IPS DF 19.7 (cell line): ENCODE data around the gene HECW1.

ENCODE experiments used
- DNase-seq: peaks from one replicate; pipeline ENCODE4 v3.0.0-alpha.2; 2013; ENCODE audit warnings: low read depth, low spot score

The HECW1 gene

DNA sequence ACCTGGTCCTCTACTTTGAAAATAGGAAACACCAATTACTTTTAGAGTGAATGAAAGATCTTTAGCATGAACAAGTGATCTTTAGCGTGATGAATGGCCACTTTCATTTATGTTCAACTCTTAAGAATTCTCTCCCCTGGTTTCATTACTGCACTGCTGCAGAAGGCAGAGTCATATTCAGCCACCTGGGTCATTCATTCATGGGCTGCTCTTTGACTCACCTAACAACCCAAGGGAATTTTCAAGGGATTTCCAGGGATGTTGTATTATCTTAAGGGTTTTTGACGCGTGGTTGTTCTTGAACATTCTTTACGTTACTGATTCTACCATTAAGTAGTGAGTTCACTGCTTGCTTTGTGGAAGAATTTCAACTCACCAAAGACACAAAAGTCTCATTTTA is 383.1 kb downstream of the HECW1 start:
- DNase-seq = no peak

DNA sequence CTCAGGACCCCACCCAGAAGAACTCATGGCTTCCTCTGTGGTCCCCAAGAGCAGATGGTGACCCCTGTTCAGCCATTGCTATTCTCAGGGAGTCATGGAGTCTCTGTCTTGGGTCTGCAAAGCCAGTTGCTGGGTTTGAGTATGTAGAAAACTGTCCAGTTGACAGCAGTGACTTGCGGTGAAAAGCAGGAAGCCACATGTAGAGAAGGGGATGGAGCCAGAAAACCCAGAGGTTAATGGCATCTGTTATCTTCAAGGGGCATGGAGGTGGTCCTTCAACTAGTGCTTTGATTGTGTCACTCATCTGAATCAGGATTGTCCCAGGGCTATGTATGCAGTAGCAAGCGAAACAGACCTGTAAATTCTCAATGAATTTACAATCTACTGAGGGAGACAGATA is 384.1 kb downstream of the HECW1 start:
- DNase-seq = no peak

DNA sequence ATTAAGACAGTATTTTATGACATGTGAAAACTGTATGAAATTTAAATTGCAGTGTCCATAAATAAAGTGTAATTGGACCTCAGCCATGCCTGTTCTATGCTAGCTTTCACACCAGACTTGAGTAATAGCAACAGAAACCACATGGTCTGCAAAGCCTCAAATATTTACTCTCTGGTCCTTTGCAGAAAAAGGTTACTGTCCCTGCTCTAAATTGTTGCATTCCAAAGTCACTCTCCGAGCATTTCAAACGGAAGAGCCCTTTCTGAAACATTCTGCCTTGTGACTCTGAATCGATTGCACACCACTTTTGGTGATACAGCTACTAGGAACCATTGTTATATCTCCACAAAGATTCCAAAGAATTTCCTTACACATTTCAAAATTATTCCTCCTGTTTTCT is 389.4 kb downstream of the HECW1 start:
- no peak for DNase-seq

DNA sequence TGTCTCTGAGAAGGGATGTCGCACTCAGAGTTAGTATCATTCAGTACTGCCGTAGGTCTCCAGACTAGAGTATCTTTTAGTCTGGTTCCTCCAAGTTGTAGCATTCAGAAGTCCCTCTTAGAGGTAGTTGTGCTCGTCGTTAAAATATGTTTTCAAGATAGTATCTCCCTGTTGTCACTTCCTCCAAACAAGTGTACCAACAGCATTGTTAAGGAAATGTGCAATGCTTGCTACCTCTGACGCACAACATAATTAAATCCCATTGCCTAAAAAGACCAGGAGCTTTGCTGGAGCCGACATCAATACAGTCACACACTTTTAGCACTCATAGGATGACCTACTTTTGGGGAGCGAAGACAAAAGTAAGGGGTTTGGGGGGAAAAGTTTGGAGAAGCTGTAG is 390.5 kb downstream of the HECW1 start:
- no peak for DNase-seq

DNA sequence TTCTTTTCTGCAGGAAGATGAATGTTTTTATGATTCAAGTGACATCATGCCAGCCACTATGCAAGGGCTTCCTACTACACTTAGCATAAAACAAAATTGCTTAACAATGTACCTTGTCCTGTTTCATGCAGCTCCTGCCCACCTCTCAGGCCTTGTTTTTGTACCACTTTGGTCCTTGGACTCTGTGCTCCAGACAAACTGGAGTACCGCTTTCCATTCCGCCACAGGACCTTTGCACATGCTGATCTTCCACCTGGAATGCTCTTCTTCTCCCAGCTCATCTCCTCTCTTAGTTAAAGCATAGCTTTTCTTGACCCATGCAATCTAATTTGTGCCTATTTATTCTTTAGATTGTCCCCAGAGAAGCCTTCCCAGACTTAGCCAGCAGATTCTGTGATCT is 393.0 kb downstream of the HECW1 start:
- no peak for DNase-seq

DNA sequence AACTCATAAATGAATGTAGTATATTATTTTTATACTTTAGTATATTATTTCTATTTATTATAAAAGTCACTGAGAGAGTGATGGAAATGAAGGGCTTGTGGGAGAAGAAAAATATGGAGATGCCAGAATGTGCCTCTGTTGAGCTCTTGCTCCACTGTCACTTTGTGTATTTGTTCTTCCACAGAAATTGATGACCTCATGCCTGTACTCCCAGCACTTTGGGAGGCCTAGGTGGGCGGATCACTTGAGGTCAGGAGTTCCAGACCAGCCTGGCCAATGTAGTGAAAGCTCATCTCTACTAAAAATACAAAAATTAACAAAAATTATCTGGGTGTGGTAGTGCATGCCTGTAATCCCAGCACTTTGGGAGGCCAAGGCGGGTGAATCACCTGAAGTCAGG is 394.0 kb downstream of the HECW1 start:
- no peak for DNase-seq

DNA sequence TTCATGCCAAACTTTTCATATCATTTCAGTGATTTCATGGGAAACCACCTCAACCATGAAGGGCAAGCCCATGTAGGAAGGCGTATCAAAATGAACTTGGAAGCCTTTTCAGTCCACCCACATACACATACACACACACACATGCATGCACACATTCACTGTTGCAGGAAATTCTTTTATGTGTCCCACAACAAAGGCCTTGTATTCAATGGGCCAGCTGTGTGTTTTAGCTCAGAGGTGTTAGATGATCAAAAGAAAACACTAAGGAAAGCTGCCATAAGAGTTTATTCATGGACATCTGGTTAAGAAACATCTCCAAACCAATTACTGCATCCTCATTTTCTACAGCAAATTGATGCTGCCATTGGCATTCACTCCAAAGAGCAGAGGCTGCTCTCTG is 396.0 kb downstream of the HECW1 start:
- DNase-seq = no peak

DNA sequence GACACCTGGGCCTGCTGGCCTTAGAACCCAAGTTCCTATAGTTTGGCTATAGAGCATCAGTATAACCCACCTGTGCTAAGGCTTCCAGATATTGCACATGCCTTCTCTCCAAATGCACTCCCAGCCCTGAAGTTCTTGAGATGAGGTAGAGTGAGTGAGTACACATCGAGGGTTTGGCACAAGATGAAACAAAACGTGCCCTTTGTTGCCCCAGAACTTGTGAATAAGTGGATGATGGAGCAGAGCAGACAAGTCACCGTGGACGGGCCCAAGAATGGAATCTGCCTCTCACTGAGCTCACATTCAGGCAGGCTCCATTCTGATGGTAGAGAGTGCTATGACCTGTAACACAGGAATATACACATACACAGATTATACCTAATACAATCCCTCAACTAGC is 397.5 kb downstream of the HECW1 start:
- no peak for DNase-seq

DNA sequence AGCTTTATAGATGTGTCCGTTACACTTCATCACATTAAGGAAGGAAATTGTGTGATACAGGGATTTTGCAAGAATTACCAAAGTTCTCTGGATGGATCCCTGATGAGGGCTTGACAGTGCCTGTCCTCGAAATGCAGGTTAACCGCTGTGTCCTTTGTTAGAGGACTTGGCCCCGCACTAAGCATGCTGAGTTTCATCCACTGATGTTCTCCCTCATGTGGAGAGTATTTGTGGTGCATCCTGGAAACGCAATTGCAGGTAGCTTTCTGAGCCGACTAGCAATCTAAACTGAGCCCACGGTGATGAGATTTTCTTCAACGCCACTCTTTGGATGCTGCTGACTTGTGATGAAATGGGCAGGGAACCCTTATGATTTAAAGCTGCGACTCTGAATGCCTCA is 398.6 kb downstream of the HECW1 start:
- DNase-seq = peak; percentile 15

DNA sequence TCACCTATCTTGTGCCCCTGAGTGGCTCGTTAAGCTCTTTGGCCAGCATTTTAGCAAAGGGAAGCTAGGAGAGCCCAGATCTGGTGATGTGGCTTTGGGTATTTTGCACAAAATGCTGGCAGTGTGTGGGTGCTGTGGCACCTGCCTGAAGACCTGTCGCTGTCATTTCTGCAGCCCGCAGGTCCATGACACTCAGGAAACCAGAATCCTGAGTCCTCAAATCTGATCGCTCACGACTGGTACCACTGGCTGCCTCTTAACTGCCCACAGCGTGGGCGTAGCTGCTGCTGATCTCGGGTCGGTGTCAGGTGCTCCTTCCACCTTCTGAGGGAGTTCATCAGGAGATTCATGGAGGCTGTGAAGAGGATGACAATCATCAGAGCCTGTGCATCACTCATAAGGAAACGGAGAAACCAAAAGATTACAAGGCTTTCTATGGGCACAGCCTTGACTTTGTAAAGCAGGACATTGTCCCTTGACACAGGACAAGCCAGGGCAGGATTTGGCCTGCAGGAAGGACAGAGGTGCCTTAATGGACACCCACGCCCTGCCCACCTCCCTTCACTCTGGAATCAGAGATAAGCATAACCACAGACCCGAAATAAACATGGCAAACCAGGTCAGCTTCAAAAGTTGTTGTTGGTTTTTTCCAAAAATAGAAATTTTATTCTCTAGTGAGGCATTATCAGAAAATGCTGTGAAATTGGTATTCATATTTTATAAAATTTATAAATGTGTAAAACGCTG is 399.5 kb downstream of the HECW1 start:
- DNase-seq = no peak

DNA sequence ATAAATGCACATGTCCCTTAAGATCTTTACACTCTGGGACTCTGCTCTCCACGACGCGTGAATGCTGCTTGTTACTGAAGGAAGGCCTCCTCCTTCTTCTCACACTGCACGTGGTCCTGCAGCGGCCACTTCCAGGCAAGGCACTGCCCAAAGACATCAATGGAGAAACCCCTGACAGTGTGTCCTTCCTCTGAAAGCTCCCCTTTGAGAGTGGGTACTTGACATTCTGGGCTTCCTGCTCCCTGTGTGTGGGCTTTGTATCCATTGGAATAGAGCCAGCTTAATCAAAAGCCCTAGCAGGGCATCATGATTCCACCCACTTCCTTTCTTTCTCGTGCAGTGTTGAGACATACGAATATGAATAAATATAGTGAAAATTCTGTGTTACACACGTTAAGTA is 400.8 kb downstream of the HECW1 start:
- DNase-seq = no peak

DNA sequence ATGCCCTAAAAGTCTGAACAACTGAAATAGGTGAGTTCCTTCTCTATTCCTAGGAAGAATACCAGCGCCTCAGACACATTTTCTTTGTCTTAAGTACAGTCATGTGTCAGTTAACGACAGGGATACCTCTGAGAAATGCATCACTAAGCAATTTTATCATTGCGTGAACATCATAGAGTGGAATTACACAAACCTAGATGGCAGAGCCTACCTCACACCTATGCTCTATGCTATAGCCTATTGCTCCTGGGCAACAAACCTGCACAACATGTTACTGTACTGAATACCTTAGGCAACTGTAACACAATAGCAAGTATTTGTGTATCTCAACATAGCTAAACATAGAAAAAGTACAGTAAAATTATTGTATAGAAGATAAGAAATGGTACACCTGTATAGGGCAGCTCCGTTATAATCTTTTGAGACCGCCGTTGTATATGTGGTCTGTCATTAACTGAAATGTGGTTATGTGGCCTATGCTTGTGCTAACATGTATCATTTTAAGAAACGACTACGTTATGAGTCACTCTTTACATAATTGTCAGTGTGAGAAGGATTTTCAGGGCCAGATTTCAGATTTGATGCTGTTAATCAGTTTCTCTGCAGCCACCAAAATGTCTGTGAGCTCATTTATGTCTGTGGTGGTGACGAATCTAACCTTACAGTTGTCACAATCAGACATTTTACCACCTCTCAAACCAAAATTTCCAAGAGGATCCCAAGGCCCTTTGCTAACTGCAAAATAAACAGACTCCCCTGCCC is 404.3 kb downstream of the HECW1 start:
- no peak for DNase-seq

DNA sequence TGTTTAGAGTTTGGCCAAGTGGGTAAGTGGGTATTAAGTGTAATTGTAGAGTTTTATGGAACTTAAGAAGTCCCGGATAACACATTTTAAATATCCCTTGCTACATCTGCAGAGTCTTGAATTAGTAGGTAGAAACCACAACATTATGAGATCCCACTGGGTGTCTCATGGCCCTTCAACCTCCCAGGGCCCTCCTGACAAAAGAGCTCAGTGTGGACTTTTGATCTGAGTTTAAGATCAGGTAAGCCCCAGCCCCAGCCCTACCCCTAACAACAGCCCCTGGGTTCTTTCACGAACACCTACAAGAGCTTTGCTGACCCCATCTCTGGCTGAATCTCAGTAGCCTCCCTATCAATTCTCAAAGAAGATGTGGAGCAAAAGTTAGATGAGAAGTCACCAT is 405.0 kb downstream of the HECW1 start:
- DNase-seq = no peak

DNA sequence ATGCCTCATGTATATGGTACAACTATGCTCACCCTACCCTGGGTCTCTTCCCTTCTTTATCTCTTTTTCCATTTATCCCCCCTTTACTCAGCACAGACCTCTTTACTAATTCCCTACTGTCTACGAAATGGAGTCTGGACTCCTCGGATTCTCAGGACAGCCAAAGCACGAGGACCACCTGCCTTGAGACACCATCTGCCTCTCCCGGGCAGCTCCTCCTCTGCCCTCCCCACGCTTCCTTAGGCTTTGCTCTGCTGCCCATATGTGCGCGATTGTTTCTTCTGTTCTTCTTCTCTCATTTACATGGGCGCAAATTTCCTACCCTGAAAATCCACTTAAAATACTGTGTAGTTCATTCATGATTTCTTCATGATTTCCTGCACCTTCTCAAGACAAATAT is 407.8 kb downstream of the HECW1 start:
- no peak for DNase-seq

DNA sequence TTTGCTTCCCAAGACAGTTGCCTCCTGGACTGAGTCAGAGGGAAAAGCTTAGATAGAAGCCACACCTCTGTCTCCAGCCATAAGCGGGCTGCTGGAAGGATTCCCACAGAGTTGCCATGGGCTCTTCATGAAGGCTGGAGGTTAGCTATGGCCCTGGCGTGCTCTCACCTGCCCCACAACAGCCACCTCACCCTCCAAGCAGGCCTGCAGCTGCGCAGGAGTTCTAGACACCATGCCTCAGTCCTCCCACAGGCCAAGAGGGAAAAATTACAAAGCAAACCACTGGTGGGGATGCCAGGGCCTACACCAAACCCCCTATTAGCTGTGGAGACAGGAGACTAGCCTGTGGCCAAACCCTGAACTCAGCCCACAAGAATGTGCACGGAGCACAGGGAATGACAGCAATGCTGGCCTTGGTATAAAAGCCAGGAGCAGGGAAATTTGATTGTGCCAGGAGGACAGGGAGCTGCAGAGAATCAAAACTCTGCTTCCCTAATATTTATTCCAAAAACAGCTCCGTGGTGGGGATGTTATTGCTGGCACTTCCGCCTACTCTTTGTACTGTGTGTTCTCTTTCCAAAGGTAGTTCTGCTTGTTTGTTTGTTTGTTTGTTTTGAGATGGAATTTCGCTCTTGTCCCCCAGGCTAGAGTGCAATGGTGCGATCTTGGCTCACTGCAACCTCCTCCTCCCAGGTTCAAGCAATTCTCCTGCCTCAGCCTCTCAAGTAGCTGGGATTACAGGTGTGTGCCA is 410.1 kb downstream of the HECW1 start:
- DNase-seq = no peak

DNA sequence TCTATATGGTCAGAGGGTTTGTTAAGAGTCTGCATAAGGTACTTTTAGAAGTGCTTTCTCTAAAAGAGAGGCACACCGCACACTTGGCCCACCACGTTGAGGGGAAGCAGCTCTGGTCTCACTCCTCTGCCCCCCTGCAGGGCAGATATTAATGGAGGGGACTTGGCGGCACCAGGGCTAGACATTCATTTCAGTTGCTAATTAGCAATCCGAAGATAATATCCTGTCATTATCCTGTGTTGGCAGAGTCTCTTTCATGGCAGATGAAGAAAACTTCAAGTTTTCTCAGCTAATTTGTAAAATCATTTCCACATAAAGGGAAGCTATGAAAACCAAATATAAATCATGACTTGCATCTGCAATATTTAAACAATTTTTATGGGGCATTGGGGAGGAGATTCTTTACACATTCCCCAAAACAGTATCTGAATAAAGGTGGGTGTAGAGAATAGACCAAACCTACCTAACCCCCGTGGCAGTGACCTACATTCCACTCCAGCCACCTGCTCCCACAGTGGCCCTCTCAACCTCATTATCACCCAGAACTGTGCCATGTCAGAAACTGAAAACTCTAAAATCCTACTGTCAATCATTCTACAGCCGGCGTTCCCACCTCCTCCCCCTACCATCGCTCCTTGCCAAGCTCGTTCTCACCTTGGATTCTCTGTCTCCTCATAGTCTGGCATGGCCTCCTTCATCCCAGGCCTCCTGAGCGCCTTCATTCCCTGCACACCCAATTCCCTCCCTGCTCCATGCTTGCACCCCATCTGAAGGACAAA is 416.3 kb downstream of the HECW1 start:
- DNase-seq = no peak

DNA sequence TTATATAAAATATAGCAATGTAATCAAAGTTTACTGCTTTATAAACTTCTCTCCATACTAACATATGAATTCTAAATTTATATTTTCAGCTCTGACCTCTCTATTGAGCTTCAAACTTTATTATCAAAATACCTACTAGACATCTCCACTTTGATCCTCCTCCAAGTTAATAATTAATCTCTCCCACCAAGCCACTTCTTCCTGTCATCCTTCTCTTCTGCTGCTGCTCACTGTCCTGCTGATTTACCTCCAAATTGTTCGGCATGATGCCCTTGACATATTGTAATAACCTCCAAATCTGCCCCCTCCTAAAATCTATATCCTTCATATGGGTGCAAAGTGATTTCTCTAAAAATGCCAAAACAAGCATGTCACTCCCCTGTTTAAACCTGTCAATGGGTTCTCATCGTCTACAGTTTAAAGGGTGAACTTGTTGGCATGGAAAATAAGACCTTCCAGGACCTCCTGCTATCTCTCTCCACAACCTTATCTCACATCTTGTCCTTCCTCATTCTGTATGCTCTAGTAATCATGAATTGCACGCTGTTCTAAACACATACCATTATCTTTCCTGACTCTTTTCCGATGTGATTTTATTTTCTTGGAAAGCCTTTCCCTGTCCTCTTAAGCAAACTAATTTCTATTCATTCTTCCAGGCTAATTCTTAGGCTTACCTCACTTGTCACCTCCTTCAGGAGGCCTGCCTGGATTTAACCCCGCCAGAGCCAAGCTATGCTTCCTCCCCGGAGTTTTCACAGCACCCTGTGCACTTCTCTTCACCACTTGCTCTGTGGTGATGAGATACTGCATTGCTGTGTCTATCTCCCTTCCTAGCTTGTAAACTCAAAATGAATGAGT is 418.3 kb downstream of the HECW1 start:
- DNase-seq = no peak

DNA sequence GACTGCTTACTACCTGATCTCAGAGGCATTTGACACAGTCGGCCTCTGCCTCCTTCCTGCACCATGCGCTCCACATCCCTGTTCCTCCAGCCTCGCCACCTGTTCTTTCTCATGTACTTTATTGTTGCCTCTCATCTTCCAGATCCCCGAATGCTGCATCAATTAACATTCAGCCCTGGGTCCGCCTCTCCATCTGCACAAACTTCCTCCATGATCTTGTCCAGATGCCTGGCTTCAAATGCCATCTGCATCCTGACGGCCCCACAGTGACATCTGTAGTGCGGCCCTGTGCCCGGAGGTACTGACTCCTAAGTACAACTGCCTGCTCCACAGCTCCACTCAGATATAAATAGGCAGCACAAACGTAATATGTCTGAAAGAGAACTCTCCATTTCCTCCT is 419.3 kb downstream of the HECW1 start:
- no peak for DNase-seq

DNA sequence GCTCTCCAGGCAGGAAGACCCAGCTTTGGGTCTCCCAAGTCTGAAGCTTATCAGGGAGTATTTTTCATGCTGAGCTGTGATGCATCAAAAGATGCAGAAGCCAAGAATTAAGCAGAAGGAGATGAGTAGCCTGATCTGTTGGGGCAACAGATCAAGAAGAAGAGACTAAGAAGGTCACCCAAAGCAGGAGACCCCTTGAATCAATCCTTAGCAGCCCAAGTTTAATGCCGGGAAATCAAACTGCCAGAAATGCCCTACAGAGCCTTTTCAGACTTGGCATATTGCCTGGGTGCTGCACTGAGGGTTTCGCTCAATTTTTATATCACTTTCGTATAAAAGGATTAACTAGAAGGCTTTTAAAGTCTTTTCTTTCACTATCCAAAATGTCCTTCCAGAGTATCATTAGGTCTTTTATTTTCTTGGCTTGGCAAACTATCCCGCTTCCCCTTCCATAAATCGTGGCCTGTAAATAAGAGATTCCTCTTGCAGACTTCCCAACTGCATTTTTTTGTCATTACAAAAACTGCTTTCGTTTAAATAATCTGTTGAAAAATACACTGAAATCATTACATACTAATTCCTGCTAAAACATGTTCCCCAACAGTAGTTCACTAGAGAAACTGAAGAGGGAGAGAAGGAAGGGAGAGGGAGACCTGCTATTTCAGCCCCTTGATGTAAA is 421.5 kb downstream of the HECW1 start:
- DNase-seq = no peak

DNA sequence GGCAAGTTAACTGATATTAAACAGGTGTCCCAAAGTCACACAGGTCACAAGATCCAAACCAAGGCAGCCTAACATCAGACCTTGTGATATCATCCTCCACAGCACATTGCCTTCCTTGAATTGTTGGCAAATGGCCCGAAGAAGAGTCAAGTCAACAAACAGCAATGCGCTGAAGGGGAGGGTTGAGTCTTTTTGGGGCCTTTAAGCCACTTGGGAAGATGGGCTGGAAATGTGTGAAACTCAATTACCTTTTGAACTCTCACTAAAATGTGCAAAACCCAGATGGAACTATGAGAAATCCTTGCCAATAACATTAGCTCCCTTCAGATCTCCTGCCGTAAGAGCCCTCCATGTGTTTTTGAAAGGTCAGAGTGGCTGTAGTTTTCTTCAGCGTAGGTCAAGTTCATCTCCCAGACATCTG is 422.6 kb downstream of the HECW1 start:
- DNase-seq = no peak
